HG02759 (cell line): Measurements from ENCODE around the gene SLN.

Experiments
- ATAC-seq: cut with Tn5 transposase; IDR thresholded peaks from one replicate; pipeline ENCODE4 v1.9.1; 2021; ENCODE audit warnings: mild to moderate bottlenecking, moderate library complexity; ENCODE audit not compliant: unreplicated experiment

Gene SLN

DNA sequence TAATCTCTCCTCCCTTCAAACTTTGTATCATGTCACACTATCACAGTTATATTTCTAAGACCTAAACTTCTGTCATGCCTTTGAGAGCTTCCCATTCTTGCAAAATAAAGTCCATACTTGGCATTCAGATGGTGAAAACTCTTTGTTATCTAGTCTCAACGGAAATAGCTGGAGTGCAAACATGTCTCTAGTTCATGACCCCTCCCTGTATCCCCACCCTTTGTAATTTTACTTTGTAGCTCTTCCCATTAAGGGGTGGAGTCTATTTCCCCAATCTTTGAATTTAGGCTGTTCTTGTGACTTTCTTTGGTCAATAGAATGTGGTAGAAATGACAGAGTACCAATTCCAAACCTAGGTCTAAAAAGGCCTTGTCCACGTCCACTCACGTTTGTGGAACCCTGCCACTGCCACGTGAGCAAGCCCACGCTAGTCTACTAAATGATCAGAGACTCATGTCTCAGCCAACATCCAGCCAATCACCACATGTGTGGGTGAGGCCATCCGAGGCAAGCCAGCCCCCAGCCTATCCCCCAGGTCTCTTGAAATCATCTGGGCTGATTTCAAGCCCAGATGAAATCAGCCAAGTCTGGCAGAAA lies 23.4 kb downstream of the SLN start:
- ATAC-seq, result no peak

DNA sequence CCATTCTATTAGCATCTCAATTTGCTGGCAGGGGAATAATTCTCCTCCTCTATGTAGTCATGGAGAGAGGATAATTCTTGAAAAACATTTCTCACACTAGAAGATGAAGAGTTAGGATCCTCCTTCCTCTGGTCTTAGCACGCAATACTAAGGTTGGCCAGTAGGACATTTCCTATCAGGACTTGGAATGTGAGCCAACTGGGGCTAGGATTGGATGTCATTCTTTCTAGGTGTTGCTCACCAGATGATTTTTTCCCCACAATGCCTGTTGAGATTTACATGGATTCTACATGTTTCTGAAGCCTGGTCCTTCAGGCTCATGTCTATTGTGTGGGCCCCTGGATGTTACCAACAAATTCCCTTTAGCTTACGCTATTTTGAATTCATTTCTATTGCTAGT lies 28.0 kb downstream of the SLN start:
- ATAC-seq, result no peak

DNA sequence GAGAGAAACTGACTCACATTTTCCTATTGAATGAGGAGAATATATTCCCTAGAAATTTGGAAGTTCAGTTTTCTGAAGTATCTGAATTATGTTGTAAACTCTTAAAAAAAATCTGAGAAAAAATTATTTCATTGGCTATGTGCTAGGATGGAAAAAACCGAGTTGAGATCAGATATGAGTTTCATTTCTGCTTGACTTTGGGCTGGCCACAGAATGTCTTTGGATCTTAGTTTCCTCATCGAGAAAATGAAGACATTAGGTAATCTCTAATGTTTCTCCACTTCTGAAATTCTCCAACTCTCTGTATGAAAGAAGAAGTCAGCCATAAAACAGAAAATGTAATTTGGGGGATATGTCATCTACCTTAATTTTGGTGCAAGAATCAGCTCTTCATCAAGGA lies 28.8 kb downstream of the SLN start:
- ATAC-seq, result no peak

DNA sequence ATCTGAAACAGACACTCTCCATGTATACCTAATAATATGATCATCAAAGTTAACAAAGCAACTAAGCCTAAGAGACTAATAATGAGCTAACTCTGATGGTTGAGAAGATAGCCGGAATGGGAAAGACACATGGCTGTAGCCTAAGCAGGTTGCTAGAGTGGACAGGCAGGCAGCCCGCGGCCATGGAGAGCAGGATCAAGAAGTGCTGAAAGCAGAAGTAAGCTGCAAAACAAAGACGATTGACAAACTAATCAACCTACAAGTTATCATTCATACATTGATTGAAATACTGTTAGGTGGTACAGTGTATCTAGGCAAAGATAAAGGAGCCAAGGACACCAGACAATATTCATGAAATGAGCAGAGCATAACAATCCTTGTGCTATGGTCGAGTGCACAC lies 29.3 kb downstream of the SLN start:
- ATAC-seq, result no peak

- no peak for ATAC-seq
These were observed 29.7 kb downstream of the SLN start for GRCh38 chr11:107682171-107682570.

- no peak for ATAC-seq
These were observed 32.4 kb downstream of the SLN start for GRCh38 chr11:107679255-107680024.

DNA sequence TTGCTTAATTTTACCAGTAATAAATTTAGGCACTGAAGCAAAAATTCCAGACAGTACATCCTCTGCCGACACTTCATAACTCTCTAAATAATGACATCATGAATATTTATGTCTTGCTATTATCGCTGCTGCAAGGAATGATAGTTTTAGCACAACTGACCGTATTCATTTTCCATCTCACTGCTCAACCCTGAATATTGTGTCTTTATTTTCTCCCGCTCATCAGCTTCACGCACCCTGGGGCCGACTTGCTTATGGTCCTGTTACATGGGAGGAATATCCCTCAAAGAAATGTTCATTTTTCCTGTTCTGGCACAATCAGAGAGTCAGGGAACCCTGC lies 33.3 kb downstream of the SLN start:
- no peak for ATAC-seq

GRCh38 chr11:107677924-107678631 lies 33.8 kb downstream of the SLN start:
- no peak for ATAC-seq

- no peak for ATAC-seq
These were observed 35.4 kb downstream of the SLN start for GRCh38 chr11:107676336-107677057.

- no peak for ATAC-seq
These were observed 36.0 kb downstream of the SLN start for GRCh38 chr11:107675902-107676301.

DNA sequence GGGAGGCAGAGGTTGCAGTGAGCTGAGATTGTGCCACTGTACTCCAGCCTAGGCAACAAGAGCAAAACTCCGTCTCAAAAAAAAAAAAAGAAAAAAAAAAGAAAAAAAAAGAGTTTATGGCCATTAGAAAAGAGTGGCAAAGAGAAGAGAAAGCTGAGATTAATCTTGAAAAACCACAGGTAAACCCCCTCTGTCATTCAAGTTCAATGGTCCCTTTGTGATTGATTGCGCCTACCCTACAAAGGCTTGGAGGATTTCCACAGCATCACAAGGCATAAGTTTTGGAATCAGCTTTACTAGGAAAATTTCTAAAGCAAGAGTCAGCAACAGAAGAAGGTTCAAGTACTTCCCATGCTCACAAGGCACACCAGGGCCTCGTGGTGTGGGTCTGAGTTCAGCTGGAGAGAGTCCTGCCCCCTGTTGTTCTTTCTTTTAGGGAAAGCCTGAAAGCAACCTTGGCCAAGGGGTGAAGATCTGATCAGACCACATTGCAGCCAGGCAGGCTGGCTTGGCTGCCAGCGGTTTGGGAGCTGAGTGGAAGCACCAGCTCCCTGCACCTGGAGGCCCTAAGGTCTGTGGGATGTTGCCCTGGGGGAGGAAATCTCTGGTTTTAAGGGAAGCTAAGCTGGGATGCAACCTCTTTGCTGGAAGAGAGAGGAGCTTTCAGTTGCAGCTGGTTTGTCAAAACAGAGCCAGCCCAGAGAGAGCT lies 41.8 kb downstream of the SLN start:
- no peak for ATAC-seq

- ATAC-seq, result no peak
These were observed 42.6 kb downstream of the SLN start for GRCh38 chr11:107669191-107669740.

GRCh38 chr11:107666911-107667613 lies 44.8 kb downstream of the SLN start:
- ATAC-seq, result no peak

GRCh38 chr11:107665018-107665417 lies 46.8 kb downstream of the SLN start:
- ATAC-seq, result no peak

DNA sequence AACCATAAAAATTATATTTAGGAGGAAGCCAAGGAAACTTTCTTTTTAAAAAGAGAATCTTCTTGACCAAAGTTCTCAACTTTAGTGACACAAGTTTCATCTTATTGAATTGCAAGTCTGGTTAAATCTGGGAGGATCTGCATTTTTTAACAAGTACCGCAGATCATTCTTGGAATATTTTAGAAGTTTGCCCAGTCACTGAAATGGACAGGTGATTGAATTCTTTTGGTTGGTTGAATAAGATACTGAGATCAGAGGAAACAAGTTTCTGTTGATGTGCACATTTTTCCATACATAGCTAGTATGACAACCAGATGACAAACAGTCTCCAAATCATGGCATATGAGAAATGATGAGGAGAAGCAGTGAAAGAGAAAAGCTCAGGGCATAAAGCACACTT lies 50.2 kb downstream of the SLN start:
- ATAC-seq, result no peak

DNA sequence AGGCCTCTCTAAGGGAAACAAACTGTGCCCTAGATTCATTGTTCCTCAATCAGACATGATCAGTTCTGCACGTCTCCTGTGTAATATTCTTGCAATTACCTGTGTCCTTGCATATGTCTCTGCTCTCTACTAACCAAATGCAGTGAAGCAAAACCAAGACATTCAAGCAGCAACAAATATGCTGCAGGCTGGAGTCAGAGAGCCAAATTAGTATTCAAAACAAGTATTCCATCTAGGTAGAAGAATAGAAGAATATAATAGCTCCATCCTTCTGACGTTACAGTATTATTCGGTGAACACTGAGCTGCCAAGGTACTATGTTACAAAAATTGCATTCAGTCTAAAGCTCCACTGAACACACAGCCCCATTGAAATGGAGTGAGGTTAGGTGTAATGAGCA lies 51.8 kb downstream of the SLN start:
- no peak for ATAC-seq

DNA sequence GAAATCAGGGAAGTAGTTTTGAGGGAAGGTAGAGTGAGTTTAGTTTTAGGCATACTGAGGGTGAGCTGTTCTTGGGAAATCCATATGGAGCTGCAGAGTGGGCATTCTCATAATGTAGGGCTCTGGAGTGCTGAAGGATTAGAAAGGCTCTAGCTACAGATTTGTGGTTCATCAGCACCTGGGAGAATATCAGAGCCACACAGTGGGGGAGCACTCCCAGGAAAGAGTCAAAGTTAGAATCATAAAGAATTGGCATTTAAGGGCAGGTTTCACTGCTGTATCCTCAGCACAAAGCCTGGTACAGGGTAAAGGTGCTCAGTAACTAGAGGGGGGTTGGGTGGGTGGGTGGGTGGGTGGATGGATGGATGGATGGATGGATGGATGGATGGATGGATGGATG lies 52.5 kb downstream of the SLN start:
- no peak for ATAC-seq
